K562 (cell line): Measurements from ENCODE around the gene POU2F1. TPM values are rescaled to one million over a fixed set of nuclear protein-coding genes. Genes with fewer than 3 reads are reported as not detected.
A peak's percentile ranks its signal among the peaks of the same experiment; 100 is the strongest.

ENCODE experiments used
- BRCA1 ChIP-seq, 2 experiments: fragments of 450-650 bp in 1 of 2; sonication (generic) in 1 of 2; formaldehyde crosslinking in 1 of 2; IDR thresholded peaks; 2 replicates each; pipeline versions ENCODE4 v1.5.0 to v1.6.1; 2017 to 2020; ENCODE audit warnings: mild to moderate bottlenecking in 1 of 2, missing genetic modification reagents in 1 of 2
- DDX20 ChIP-seq: fragments of 450-650 bp; IDR thresholded peaks from 2 replicates; pipeline ENCODE4 v1.6.1; 2016; ENCODE audit warnings: missing genetic modification characterization, low read depth, mild to moderate bottlenecking, missing compliant biosample characterization, moderate library complexity
- HLTF ChIP-seq: fragments of 450-650 bp; IDR thresholded peaks from 2 replicates; pipeline ENCODE4 v1.6.1; 2016
- NFE2L1 ChIP-seq: fragments of 450-650 bp; IDR thresholded peaks from 2 replicates; pipeline ENCODE4 v1.6.1; 2016; ENCODE audit warnings: missing genetic modification characterization, low read depth, mild to moderate bottlenecking, missing compliant biosample characterization, moderate library complexity, borderline replicate concordance
- SIN3A ChIP-seq, 2 experiments: fragments of 150-350 bp in 1 of 2; IDR thresholded peaks; 2 replicates each; pipeline ENCODE4 v1.6.1; 2011 to 2016; ENCODE audit warnings: borderline replicate concordance in 2 of 2, low read depth in 2 of 2, low read length in 2 of 2, mild to moderate bottlenecking in 2 of 2, moderate library complexity in 2 of 2; ENCODE audit not compliant: control insufficient read depth in 1 of 2
- TCFL5 ChIP-seq: fragments of 250-450 bp; sonication (Bioruptor Pico); conservative IDR thresholded peaks from 2 replicates; pipeline ENCODE4 v1.6.1; 2021; ENCODE audit warnings: mild to moderate bottlenecking, moderate library complexity, matching md5 sums
- TGIF2 ChIP-seq: sonication (generic); formaldehyde crosslinking; IDR thresholded peaks from 2 replicates; pipeline ENCODE4 v1.8.1; 2022; ENCODE audit warnings: mild to moderate bottlenecking, missing genetic modification reagents, moderate library complexity
- WHSC1 ChIP-seq: IDR thresholded peaks from one replicate; pipeline ENCODE4 v1.6.1; 2012; ENCODE audit warnings: low read length, control low read depth, inconsistent platforms
- ZFP30 ChIP-seq: fragments of 250-450 bp; sonication (Bioruptor Pico); IDR thresholded peaks from 2 replicates; pipeline ENCODE4 v1.8.0; 2022; ENCODE audit warnings: moderate library complexity, mild to moderate bottlenecking, inconsistent platforms, borderline replicate concordance
- ZNF165 ChIP-seq: fragments of 250-450 bp; sonication (Bioruptor Pico); IDR thresholded peaks from 2 replicates; pipeline ENCODE4 v1.4.0; 2020; ENCODE audit warnings: borderline replicate concordance
- ZNF384 ChIP-seq: IDR thresholded peaks from 2 replicates; pipeline ENCODE4 v1.6.1; 2012; ENCODE audit warnings: low read depth, low read length, improper control_type of control experiment
- ZNF764 ChIP-seq: fragments of 250-450 bp; sonication (Bioruptor Pico); IDR thresholded peaks from 2 replicates; pipeline ENCODE4 v1.4.0; 2020; ENCODE audit warnings: low read depth, mild to moderate bottlenecking, moderate library complexity
- polyA plus RNA-seq, 8 experiments: library from polyadenylated mRNA; depleted of rRNA in 4 of 8; stranded (reverse) in 5 of 8; unstranded in 3 of 8; fragments of >200 nt; fragmentation: Nextera tagmentation in 2 of 8; fragmentation: Illumina TruSeq in 1 of 8; extraction: Ambion mirVana in 2 of 8; extraction: Trizol in 1 of 8; gene quantifications; 2 replicates each; pipeline versions ENCODE4 v1.2.1 to v1.2.3, GENCODE V29; 2011 to 2014; ENCODE audit warnings: inconsistent platforms in 1 of 8, missing spikeins in 1 of 8
- total RNA-seq, 7 experiments: library from RNA; depleted of rRNA in 6 of 7; stranded (reverse); fragments of >200 nt in 6 of 7; fragmentation: Illumina TruSeq in 2 of 7; extraction: Trizol in 2 of 7; gene quantifications; 2 replicates each; pipeline versions ENCODE4 v1.2.1 to v1.2.3, GENCODE V29; 2011 to 2021; ENCODE audit warnings: low replicate concordance in 1 of 7
- TF ChIP-seq, protein P1 (sequence below): fragments of 450-650 bp; IDR thresholded peaks from 2 replicates; pipeline ENCODE4 v1.6.1; 2017; ENCODE audit warnings: mild to moderate bottlenecking, moderate library complexity
- TF ChIP-seq, protein P2 (sequence below): fragments of 250-450 bp; sonication (Bioruptor Pico); IDR thresholded peaks from 2 replicates; pipeline ENCODE4 v1.4.0; 2020
- TF ChIP-seq, protein P3 (sequence below): sonication (generic); formaldehyde crosslinking; IDR thresholded peaks from 2 replicates; pipeline ENCODE4 v1.8.1; 2023; ENCODE audit warnings: mild to moderate bottlenecking, missing genetic modification reagents
- TF ChIP-seq, protein P4 (sequence below): fragments of 450-650 bp; formaldehyde crosslinking; IDR thresholded peaks from 2 replicates; pipeline ENCODE4 v1.4.0; 2022; ENCODE audit warnings: missing genetic modification characterization
- TF ChIP-seq, protein P5 (sequence below): fragments of 250-450 bp; sonication (Bioruptor Pico); IDR thresholded peaks from 2 replicates; pipeline ENCODE4 v1.4.0; 2020; ENCODE audit warnings: mild to moderate bottlenecking, moderate library complexity
- TF ChIP-seq, protein P6 (sequence below): fragments of 250-450 bp; sonication (Bioruptor Pico); IDR thresholded peaks from 2 replicates; pipeline ENCODE4 v1.8.0; 2021; ENCODE audit warnings: moderate library complexity, mild to moderate bottlenecking, inconsistent platforms

Gene POU2F1
- total and polyA plus RNA-seq, 9 of the 15 experiments (the other 6 are each of a cell fraction or from before 2014, with no cell fraction given) = 2.6 to 22.3 (median 8.8) TPM

DNA sequence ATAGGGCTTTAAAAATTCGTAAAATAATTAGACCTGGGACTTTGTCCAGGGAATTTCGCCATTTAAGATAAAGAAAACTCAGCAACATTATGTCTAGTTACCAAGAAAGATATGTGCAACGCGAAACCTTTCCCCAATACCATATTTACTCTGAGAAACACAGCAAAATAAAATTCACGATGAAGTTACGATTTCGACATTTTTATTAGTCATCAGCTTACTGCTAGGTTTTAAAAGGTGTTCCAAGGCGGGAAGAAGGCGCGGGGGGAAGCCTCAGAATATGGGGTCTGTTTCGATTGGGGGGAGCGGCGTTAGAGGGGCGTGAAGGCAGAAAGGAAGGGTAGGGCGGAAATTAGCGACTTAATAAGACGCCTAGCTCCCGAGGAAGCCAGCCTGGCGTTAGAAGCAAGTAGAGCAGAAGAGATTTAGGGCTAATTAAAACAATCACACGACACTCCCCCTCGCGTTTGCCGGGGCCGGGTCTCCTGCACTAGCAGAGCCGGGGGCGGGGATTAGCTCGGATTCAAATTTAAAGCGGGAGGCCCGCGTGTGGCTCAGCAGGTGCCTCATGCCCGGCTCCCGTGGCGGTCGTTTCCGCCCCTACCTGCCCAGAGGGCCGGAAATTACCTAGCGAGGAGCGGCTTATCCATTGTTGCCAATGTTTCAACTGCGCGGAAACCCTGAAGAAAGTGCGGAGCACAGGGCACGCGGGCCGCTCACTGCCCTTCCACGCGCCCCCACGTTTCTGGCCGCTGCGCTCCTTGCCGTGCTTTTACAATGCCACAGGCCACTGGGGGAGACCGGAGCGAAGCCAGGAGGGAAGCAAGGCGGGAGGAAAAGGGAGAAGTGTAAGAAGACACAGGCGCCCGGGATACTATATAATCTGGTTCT is 795 bp upstream of the POU2F1 start (continued):
- TF ChIP-seq, protein P1, sequence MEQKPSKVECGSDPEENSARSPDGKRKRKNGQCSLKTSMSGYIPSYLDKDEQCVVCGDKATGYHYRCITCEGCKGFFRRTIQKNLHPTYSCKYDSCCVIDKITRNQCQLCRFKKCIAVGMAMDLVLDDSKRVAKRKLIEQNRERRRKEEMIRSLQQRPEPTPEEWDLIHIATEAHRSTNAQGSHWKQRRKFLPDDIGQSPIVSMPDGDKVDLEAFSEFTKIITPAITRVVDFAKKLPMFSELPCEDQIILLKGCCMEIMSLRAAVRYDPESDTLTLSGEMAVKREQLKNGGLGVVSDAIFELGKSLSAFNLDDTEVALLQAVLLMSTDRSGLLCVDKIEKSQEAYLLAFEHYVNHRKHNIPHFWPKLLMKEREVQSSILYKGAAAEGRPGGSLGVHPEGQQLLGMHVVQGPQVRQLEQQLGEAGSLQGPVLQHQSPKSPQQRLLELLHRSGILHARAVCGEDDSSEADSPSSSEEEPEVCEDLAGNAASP = no peak
- TF ChIP-seq NFE2L1 (tag) (no peak), WHSC1 (no peak), DDX20 (tag) (no peak), TCFL5 (no peak), ZNF384 (no peak), BRCA1 (IDR thresholded peaks at IDR 0.05) (no peak), BRCA1 (CRISPR knock-in tag; IDR thresholded peaks at IDR 0.05) (no peak), HLTF (no peak), TGIF2 (0 out of 2 replicates have a peak, but pooled peaks have one; percentile 60), SIN3A (IDR thresholded peaks at IDR 0.05; ENCODE audit: borderline replicate concordance in 2 of 2, control insufficient read depth in 1 of 2, low read depth in 2 of 2, low read length in 2 of 2) (peak in 1 of 2 experiments; percentile 77; a peak in 2 of 4 replicates), ZFP30 (no peak), ZNF165 (0 out of 2 replicates have a peak, but pooled peaks have one; percentile 17), ZNF764 (no peak; the same call in 1 of the 2 replicates)
- TF ChIP-seq, protein P2, sequence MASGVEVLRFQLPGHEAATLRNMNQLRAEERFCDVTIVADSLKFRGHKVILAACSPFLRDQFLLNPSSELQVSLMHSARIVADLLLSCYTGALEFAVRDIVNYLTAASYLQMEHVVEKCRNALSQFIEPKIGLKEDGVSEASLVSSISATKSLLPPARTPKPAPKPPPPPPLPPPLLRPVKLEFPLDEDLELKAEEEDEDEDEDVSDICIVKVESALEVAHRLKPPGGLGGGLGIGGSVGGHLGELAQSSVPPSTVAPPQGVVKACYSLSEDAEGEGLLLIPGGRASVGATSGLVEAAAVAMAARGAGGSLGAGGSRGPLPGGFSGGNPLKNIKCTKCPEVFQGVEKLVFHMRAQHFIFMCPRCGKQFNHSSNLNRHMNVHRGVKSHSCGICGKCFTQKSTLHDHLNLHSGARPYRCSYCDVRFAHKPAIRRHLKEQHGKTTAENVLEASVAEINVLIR = no peak
- TF ChIP-seq, protein P3, sequence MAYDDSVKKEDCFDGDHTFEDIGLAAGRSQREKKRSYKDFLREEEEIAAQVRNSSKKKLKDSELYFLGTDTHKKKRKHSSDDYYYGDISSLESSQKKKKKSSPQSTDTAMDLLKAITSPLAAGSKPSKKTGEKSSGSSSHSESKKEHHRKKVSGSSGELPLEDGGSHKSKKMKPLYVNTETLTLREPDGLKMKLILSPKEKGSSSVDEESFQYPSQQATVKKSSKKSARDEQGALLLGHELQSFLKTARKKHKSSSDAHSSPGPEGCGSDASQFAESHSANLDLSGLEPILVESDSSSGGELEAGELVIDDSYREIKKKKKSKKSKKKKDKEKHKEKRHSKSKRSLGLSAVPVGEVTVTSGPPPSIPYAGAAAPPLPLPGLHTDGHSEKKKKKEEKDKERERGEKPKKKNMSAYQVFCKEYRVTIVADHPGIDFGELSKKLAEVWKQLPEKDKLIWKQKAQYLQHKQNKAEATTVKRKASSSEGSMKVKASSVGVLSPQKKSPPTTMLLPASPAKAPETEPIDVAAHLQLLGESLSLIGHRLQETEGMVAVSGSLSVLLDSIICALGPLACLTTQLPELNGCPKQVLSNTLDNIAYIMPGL (CRISPR knock-in tag) = peak; percentile 92
- TF ChIP-seq, protein P4, sequence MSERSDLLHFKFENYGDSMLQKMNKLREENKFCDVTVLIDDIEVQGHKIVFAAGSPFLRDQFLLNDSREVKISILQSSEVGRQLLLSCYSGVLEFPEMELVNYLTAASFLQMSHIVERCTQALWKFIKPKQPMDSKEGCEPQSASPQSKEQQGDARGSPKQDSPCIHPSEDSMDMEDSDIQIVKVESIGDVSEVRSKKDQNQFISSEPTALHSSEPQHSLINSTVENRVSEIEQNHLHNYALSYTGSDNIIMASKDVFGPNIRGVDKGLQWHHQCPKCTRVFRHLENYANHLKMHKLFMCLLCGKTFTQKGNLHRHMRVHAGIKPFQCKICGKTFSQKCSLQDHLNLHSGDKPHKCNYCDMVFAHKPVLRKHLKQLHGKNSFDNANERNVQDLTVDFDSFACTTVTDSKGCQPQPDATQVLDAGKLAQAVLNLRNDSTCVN (CRISPR knock-in tag) = no peak; the same call in 1 of the 2 replicates
- TF ChIP-seq, protein P5, sequence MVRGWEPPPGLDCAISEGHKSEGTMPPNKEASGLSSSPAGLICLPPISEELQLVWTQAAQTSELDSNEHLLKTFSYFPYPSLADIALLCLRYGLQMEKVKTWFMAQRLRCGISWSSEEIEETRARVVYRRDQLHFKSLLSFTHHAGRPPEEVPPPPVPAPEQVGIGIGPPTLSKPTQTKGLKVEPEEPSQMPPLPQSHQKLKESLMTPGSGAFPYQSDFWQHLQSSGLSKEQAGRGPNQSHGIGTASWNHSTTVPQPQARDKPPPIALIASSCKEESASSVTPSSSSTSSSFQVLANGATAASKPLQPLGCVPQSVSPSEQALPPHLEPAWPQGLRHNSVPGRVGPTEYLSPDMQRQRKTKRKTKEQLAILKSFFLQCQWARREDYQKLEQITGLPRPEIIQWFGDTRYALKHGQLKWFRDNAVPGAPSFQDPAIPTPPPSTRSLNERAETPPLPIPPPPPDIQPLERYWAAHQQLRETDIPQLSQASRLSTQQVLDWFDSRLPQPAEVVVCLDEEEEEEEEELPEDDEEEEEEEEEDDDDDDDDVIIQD = no peak
- TF ChIP-seq, protein P6, sequence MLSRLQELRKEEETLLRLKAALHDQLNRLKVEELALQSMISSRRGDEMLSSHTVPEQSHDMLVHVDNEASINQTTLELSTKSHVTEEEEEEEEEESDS (CRISPR knock-in tag) = no peak
